IPS DF 6.9 (cell line): ENCODE results near the gene ASB12.
"Not testable (repeated sequence)": the region's sequence is repeated elsewhere in the genome, so short reads cannot be mapped to it uniquely, and the experiment has no call there.

ENCODE experiments used
- DNase-seq: peaks from one replicate; pipeline ENCODE4 v3.0.0-alpha.2; 2013; ENCODE audit warnings: low read depth, low spot score
- H3K27ac ChIP-seq: one replicate; pipeline ENCODE4 v1.5.1; 2013; ENCODE audit warnings: low read length, control low read depth
- H3K27me3 ChIP-seq: 2 replicates; pipeline ENCODE4 v1.6.1; 2013; ENCODE audit warnings: mild to moderate bottlenecking, low read length; ENCODE audit not compliant: control insufficient read depth, insufficient read depth
- H3K36me3 ChIP-seq: 2 replicates; pipeline ENCODE4 v1.6.1; 2013; ENCODE audit warnings: low read length; ENCODE audit not compliant: control insufficient read depth, insufficient read depth
- H3K4me1 ChIP-seq: 2 replicates; pipeline ENCODE4 v1.6.1; 2013; ENCODE audit warnings: low read length; ENCODE audit not compliant: control insufficient read depth, insufficient read depth
- H3K4me3 ChIP-seq: 2 replicates; pipeline ENCODE4 v1.5.1; 2013; ENCODE audit warnings: mild to moderate bottlenecking, low read length
- H3K9me3 ChIP-seq: 2 replicates; pipeline ENCODE4 v1.6.1; 2013; ENCODE audit warnings: low read length, inconsistent platforms; ENCODE audit not compliant: control insufficient read depth, insufficient read depth
- WGBS: extraction: QIAGEN DNeasy Blood & Tissue Kit; methylation state at CpG from one replicate; pipeline ENCODE4 v1.1.7; 2013; ENCODE audit warnings: mixed read lengths, missing lambda C conversion rate; ENCODE audit not compliant: insufficient read length, insufficient coverage; 5-methylcytosine and 5-hydroxymethylcytosine counted together

Gene ASB12

GRCh38 chrX:64230123-64230970 is at the start of gene ASB12:
Gene ASB12 (minus strand): TSS chrX:64230607. CDS start chrX:64225650, 4,957 bp downstream.
- Histone ChIP-seq H3K27ac (no peak within 1 kb of the TSS), H3K36me3 (no peaks in the 10 kb centered on the region), H3K4me3 (no peak within 1 kb of the TSS), H3K4me1 (no peaks in the 10 kb centered on the region), H3K27me3 (no peaks in the 10 kb centered on the region), H3K9me3 (no peaks in the 10 kb centered on the region)
- no CpG with 5 or more reads among the region's 17 CpGs for WGBS
- DNase-seq = no peak

- no peak for DNase-seq
- no peaks in the 10 kb centered on the region for H3K4me1 ChIP-seq
- no peaks in the 10 kb centered on the region for H3K36me3 ChIP-seq
- no peak overlapping the region for H3K27ac ChIP-seq
- no peak overlapping the region for H3K4me3 ChIP-seq
- H3K27me3 ChIP-seq = no peaks in the 10 kb centered on the region
- no peaks in the 10 kb centered on the region for H3K9me3 ChIP-seq
Measured at GRCh38 chrX:64265265-64265664, 34.9 kb upstream of the ASB12 start.

GRCh38 chrX:64229154-64229553 is 1.3 kb downstream of the ASB12 start:
- Histone ChIP-seq H3K4me3 (no peak overlapping the region), H3K27ac (no peak overlapping the region), H3K4me1 (no peaks in the 10 kb centered on the region), H3K27me3 (no peaks in the 10 kb centered on the region), H3K36me3 (no peaks in the 10 kb centered on the region), H3K9me3 (no peaks in the 10 kb centered on the region)
- WGBS = no CpG with 5 or more reads among the region's 3 CpGs
- DNase-seq = no peak

GRCh38 chrX:64218023-64218422 is 12.4 kb downstream of the ASB12 start:
- Histone ChIP-seq H3K27me3 (no peaks in the 10 kb centered on the region), H3K4me3 (no peak overlapping the region), H3K9me3 (no peaks in the 10 kb centered on the region), H3K27ac (no peak overlapping the region), H3K4me1 (no peaks in the 10 kb centered on the region), H3K36me3 (no peaks in the 10 kb centered on the region)
- no CpG with 5 or more reads among the region's 4 CpGs for WGBS
- DNase-seq = no peak

- H3K4me3 ChIP-seq, H3K27ac ChIP-seq, H3K4me1 ChIP-seq, H3K36me3 ChIP-seq, DNase-seq, H3K9me3 ChIP-seq, H3K27me3 ChIP-seq: not testable (repeated sequence)
Measured at GRCh38 chrX:64213989-64214388, 16.4 kb downstream of the ASB12 start.

- Histone ChIP-seq H3K27me3 (no peaks in the 10 kb centered on the region; the same call in 1 of the 2 replicates), H3K9me3 (no peaks in the 10 kb centered on the region), H3K27ac (no peak overlapping the region), H3K4me3 (no peak overlapping the region; the same call in 1 of the 2 replicates), H3K36me3 (no peaks in the 10 kb centered on the region), H3K4me1 (peaks cover 3% of the 10 kb centered on the region; the same call in 1 of the 2 replicates)
- no CpG with 5 or more reads among the region's 5 CpGs for WGBS
- no peak for DNase-seq
Measured at GRCh38 chrX:64206556-64207162, 23.7 kb downstream of the ASB12 start.

GRCh38 chrX:64205735-64206501 is 24.5 kb downstream of the ASB12 start:
- H3K27me3 ChIP-seq = no peaks in the 10 kb centered on the region; the same call in 1 of the 2 replicates
- peak; percentile 61 for DNase-seq
- H3K9me3 ChIP-seq = no peaks in the 10 kb centered on the region
- H3K4me1 ChIP-seq = peaks cover 3% of the 10 kb centered on the region; the same call in 1 of the 2 replicates
- no CpG with 5 or more reads among the region's 45 CpGs for WGBS
- H3K36me3 ChIP-seq = no peaks in the 10 kb centered on the region
- H3K27ac ChIP-seq = no peak overlapping the region
- peak overlapping the region; percentile 74 for H3K4me3 ChIP-seq

GRCh38 chrX:64205441-64205734 is 25.0 kb downstream of the ASB12 start, which contains the start of gene AMER1:
Gene AMER1 (minus strand): TSS chrX:64205708. CDS start chrX:64193286, 12,422 bp downstream.
- no peaks in the 10 kb centered on the region for H3K36me3 ChIP-seq
- no peak for DNase-seq
- no peak within 1 kb of the TSS for H3K27ac ChIP-seq
- H3K9me3 ChIP-seq = no peaks in the 10 kb centered on the region
- no peaks in the 10 kb centered on the region; the same call in 1 of the 2 replicates for H3K27me3 ChIP-seq
- WGBS = no CpG with 5 or more reads among the region's 29 CpGs
- H3K4me1 ChIP-seq = peaks cover 3% of the 10 kb centered on the region; the same call in 1 of the 2 replicates
- peak within 1 kb of the TSS; percentile 74 for H3K4me3 ChIP-seq

- no CpG with 5 or more reads among the region's 46 CpGs for WGBS
- Histone ChIP-seq H3K36me3 (no peaks in the 10 kb centered on the region), H3K27ac (no peak overlapping the region), H3K4me3 (peak overlapping the region; percentile 74; the same call in 1 of the 2 replicates), H3K9me3 (no peaks in the 10 kb centered on the region), H3K27me3 (no peaks in the 10 kb centered on the region; the same call in 1 of the 2 replicates), H3K4me1 (peaks cover 3% of the 10 kb centered on the region; the same call in 1 of the 2 replicates)
- no peak for DNase-seq
Measured at GRCh38 chrX:64204701-64205440, 25.5 kb downstream of the ASB12 start.

- Histone ChIP-seq H3K4me3 (peak overlapping the region; percentile 74; the same call in 1 of the 2 replicates), H3K9me3 (no peaks in the 10 kb centered on the region), H3K36me3 (no peaks in the 10 kb centered on the region), H3K4me1 (peaks cover 3% of the 10 kb centered on the region; the same call in 1 of the 2 replicates), H3K27me3 (no peaks in the 10 kb centered on the region; the same call in 1 of the 2 replicates), H3K27ac (no peak overlapping the region)
- no peak for DNase-seq
- no CpG with 5 or more reads among the region's 23 CpGs for WGBS
Measured at GRCh38 chrX:64204252-64204651, 26.2 kb downstream of the ASB12 start.
